GM21576 (cell line): ENCODE results near the gene MYL6.
A peak's percentile ranks its signal among the peaks of the same experiment; 100 is the strongest.
"Not testable (repeated sequence)": the region's sequence is repeated elsewhere in the genome, so short reads cannot be mapped to it uniquely, and the experiment has no call there.

Experiments used
- ATAC-seq: cut with Tn5 transposase; IDR thresholded peaks from one replicate; pipeline ENCODE4 v1.9.1; 2021; ENCODE audit warnings: mild to moderate bottlenecking, moderate library complexity; ENCODE audit not compliant: unreplicated experiment

MYL6 gene

DNA sequence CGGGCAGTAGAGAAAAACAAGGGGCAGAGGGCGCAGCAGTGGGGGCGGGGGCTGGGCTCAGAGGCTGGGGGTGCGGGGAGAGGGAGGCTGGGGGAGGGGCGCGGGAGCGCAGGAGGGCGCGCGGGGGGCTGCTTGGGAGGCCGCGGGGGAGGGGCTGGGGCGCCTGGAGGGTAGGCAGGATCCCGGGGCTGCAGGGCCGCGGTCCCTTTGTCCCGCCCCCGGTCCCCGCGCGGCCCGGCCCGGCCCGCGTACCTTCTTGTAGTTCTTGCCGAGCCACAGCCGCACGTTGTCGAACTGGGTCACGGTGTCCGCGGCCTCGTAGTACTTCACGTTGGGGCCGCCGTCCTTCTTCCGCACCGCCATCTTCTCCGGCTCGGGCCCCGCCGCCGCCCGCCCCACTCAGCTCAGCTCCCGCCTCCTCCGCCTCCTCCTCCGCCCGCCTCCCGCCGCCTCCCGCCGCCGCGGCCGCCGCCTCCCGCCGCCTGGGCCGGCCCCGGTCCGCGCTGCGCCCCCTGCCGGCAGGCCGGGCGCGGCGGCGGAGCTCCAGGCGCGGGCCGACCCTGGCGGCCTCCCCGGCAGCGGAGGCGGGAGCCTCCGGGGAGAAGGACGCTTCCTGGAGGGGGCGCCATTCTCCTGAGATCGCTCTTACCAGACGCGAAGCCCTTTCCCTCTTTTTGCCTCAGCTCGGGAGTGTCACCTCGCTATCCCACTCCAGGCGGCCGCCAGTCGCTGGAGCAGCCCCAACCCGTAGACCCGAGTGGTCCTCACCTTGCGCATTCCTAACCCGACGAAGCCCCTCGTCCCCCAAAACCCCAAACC lies 31.1 kb downstream of the MYL6 start, which contains the start of gene SMARCC2:
Gene SMARCC2 (minus strand): TSS at position 385 of the 819 bp plus-strand sequence. CDS start 22 bp downstream, at position 363.
- ATAC-seq: peak; percentile 54

DNA sequence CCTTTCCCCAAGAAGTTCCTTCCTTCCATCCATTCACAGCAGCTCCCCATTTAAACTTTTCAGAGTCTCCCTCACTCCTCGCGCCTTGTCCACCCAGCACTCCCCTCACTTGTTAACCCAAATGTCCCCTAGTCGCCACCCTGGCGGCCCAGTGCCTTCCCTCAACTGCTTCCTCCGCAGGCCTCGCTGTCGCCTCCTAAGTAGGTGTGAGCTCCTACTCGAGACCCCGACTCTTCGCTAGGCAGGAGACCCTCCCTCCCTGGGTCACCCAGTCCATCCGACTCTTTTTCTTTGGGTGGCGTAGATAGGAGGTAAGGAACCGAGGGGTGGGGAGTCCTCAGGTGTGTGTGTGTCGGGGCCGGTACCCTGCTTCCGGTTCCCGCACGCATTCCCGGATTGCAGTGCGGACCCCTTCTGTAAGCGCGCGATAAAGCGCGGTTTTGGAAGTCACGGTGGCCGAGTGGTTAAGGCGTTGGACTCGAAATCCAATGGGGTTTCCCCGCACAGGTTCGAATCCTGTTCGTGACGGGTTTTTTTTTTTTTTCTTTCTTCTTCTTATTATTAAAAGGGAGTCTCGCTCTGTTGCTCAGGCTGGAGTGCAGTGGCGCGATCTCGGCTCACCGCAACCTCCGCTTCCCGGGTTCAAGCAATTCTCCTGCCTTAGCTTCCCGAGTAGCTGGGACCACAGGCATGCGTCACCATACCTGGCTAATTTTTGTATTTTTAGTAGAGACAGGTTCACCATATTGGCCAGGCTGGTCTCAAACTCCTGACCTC lies 31.9 kb downstream of the MYL6 start:
- peak; percentile 35 for ATAC-seq

DNA sequence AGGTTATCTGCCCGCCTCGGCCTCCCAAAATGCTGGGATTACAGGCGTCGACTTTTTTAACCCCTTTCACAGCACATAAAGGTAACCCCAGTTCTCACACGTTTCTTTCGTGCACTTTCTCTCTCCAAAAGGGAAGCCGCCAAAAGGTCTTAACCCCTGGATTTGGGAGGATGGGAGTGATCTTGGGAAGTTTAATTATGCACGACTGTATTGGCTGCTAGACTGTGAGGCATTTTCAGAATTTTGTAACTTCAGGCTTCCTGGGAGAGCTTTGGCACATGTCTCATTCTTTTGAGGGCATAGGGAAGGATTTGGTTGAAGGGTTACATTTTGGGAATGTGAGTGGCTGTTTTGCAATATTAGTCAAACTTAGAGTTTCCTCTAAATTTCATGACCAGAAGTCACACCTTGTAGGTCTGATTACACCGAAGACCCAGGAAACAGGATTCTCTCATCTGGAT lies 32.6 kb downstream of the MYL6 start:
- no peak for ATAC-seq

DNA sequence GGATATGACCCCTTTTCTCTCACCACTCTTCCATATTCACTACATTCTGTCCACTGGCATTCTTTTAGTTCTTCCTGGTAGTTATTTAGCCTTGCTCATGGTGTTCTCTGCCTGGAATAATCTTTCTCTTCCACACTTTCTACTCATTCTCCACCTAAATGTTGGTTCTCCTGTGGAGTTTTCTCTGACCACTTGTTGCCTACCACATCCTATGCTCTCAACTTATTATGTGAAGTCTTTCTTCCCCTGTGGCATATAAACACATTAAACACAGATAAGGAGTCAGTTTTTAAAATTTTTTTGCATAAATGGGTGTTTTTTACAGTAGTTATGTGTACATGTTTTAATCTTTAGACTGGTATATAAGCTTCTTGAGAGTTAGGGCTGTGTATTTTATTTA lies 34.4 kb downstream of the MYL6 start:
- ATAC-seq: no peak

DNA sequence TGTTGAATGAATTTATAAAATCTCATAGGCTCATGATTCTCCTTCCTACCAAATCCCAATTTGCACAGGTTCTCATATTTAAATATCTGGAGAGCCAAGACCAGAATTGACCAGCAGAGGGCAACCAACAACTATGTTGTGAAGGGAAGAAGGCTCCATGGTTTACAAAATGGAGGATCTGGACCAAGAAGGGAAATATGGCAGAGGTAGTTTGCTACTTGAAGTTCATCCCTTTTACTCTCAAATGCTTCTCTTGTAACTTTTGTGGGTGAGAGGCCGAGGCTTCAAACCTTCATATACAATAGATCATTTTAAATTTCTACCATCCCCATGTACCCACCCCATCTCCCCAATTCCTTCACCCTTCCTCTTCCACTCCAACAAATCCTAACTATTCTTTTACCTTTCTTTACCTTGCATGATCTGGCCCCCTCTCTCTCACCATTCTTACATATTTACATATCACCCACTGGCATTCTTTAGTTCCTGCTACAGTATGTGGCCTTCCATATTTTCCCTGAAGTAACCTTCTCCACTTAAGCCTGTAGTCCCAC lies 34.9 kb downstream of the MYL6 start:
- ATAC-seq: no peak

DNA sequence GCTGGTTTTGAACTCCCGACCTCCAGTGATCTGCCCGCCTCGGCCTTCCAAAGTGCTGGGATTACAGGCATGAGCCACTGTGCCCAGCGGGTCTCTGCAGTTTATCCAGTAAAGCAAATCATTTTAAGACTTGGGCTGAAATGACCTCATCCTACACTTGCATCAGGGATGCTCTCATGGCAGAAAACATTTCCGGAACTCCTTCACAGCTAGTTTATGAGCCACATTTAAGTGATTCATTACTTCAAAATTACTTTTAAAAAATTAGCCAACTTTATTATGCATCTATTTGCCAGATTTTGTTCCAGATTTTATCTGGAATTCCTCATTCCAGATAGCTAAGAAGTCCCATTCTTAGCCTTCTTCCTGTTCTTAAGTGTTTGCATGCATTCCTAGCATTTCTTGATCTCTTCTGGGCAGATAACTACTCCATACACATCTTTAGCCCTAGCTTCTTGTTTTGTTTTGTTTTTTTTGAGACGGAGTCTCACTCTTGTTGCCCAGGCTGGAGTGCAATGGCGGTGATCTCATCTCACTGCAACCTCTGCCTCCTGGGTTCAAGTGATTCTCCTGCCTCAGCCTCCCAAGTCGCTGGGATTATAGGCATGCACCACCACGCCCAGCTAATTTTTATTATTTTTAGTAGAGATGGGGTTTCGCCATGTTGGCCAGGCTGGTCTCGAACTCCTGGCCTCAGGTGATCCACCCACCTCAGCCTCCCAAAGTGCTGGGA lies 38.8 kb downstream of the MYL6 start:
- not testable (repeated sequence) for ATAC-seq

DNA sequence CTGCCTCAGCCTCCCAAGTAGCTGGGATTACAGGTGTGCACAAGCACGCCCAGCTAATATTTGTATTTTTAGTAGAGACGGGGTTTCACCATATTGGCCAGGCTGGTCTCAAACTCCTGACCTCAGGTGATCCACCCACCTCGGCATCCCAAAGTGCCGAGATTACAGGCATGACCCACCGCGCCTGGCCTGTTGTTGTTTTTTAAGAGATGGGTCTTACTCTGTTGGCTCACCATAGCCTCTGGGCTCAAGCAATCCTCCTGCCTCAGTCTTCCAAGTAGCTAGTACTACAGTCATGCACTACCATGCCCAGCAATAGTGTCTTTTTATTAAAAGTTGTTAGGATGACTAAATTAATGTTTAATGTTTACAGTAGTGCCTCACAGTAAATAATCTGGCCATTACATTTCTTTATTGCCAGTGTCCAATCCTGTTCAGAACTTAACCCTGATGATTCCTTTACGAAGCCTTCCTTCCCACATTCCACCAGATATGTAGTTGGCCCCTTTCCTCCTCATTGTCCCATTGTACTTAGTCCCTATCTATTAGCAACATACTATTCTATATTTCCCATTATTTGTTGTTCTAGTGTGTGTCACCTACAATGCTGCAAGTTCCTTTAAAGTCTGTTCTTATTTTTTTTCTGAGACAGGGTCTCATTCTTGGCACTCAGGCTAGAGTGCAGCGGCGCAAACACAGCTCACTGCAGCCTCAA lies 39.9 kb downstream of the MYL6 start:
- ATAC-seq: no peak

DNA sequence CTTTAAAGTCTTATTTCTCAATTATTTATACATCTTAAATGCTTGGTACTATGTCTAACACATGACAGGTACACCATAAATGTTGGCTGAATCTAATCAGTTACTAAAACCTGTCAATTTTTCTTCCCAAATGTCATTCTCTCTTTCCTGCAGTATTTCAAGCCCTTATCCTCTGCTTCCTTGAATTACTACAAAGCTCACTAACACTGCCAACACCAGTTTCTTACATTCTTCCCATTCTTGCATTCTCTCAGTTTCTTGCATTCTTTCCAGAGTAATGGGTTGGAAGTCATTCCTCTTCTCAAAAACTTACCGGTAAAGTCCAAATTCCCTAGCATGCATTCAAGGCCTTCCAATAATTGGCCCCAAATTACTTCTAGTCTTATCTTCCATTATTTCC lies 40.7 kb downstream of the MYL6 start:
- no peak for ATAC-seq

DNA sequence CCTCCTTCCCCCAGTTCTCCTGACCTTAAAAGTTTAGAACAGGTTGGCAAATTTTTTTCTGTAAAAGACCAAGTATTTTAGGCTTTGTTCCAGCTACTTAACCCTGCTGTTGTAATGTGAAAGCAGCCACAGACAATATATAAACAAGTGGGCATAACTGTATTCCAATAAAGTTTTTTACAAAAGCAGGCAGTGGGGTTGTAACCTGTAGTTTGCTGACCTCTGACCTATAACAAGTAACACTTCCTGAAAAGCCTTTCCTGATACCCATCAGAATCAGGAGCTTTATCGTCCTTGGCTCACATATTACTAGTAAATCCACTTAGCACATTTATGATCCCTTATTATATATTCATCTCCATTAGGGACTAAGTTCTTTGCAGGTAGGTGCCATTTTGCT lies 44.2 kb downstream of the MYL6 start:
- ATAC-seq: no peak

DNA sequence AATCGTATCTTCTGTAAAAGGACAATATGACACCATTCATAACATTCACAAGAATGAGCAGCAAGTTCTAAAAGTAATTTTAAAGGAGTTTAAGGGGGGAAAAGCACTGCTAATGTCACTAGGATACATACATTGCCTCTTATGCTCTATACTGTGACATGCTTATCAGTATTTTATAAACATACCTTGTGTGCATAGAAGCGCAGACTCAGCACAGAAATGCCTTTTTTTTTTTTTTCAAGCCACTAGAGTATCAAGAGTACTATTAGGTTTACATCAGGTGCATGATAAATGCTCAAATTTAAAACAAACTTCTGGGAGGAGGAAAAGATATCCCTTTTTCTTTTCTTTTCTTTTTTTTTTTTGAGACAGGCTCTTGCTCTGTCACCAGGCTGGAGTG lies 44.7 kb downstream of the MYL6 start:
- no peak for ATAC-seq

DNA sequence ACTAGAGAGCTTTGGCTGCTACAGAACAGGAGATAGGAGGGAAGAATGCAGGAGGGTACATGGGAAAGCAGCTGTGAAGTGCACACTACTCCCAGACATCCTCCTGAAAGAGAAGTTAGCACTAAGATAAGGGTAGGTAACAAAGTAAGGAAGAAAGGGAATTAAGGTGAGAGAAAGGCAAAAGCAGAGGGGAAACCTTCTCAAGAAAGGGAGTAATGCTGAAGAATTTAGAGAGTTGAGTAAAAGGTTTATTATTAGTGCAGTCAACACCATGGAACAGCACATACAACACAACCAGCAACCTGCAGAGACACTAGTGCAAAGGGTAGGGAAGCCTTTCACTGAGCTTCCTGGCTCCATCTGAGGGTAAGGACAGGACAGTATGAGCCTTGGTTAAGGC lies 46.1 kb downstream of the MYL6 start:
- no peak for ATAC-seq

DNA sequence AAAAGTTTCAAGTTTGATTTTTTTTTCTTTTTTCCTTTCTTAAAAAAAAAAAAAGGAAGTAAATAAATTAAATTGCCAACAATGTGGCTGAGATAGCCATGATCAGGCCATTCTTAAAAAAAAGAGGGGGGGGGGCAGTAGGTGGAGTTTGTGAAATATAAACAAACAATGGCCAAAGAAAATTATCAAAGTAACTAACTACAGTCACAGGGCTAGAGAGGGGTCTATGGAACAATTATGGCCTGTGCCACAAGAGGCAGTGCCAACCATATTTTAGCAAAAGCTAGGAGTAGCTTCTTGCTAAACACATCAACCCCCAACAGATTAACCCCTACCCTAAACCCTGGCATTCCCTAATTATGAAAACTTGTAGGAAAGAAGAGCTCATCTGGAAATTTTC lies 47.3 kb downstream of the MYL6 start:
- no peak for ATAC-seq

DNA sequence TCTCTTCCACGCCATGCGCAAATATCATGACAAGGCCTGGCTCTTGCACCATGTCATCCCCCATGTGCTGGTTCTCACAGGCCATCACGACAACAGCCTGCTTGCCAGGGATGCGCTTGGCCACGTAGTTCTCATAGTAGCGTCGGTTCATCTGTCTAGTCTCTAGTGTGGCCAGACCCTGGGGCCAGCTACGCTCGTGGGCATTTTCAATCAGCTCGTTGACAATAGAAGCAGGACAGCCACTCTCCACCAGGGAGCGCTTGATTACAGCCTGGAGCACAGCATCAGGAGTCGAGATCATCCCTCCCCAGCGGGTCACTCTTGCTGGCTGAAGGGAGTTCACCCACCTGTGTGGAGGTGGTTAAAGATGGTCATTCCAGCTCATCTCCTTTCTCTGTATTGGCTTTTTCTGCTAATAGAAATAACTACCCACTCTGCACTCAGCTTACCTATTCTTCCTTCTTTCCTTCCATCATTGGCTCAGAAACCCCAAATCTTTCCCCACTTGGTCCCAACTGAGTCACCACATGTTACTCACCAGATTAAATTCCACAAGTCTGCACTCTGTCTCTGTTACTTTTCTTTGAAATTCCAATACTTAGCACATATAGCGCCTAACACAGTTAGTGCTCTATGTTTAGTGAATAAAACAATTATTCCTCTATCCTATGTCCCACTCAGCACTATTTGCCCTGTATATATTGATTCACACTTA lies 48.5 kb downstream of the MYL6 start:
- ATAC-seq: no peak

DNA sequence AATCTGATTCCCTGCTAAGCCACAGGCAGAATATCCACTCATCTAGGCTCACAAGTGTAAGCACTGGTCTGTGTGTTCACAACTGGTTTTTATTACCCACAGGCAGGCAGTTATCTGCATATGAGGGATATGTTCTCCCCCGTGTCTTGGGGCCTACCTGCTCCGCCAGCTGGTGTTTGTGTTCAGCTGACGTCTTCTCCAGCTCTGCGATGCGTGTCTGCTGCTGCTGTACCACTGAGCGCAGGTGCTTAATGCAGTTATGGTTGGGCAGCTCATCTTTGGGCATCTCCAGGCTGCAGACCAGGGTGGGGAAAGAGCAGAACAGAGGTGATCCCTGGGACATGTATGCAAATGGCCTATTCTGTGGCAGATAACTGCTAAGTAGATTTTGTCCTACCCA lies 49.8 kb downstream of the MYL6 start:
- no peak for ATAC-seq
